AG04449 (cell line): ENCODE data around the gene SF3A1.

Experiments
- CTCF ChIA-PET: fragments of 350-600 bp; formaldehyde crosslinking; extraction: SDS; loops from one replicate; lab custom pipeline; 2021; ENCODE audit warnings: antibody characterized with exemption; lab: Yijun Ruan, JAX
- POLR2A ChIA-PET: fragments of 400-600, 350-600 bp; formaldehyde crosslinking; extraction: SDS; loops from one replicate; lab custom pipeline; 2020; ENCODE audit warnings: antibody characterized with exemption, inconsistent platforms; lab: Yijun Ruan, JAX
- DNase-seq: peaks from one replicate; pipeline ENCODE4 v3.0.0-alpha.2; 2010; ENCODE audit warnings: low read depth, low spot score
- H3K4me3 ChIP-seq: 2 replicates; pipeline ENCODE4 v1.5.1; 2011; ENCODE audit warnings: low read depth, mild to moderate bottlenecking, control low read depth, low read length
- CTCF ChIP-seq: IDR thresholded peaks from one replicate; pipeline ENCODE4 v1.5.1; 2011; ENCODE audit warnings: mild to moderate bottlenecking, moderate library complexity, low read length, control low read depth, inconsistent platforms; ENCODE audit not compliant: insufficient read depth; ENCODE audit errors: missing control alignments

Gene SF3A1

DNA sequence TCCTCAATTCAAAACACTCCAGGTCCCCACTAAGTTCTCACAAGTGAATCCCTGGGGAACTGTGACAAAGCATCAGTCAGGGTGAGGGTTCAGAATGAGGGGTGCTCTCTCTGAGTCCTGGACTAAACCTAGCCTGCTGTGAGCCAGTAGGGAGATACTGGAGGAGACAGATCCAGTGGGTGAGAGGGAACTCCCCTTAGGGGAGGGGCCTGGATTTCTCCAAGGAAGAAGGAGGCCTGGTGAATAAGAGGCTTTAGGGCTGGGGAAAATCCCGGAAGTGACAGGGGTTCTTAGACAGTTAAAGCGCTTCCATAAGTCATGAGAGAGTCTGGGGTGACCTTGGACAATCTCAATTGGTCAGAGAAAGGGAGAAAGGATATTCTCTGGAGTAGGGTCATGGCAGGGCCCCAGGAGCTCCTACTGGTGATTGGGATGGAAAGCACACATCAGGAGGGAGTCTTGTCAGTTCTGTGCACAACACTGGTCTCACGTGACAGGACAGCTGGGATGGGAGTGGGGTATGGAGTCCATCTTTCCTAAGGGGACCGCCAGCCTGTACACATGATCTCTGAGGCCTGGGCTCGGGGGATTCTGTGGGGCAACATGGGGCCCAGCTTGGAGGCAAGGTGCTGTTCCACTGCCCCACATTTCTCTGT lies 31.5 kb downstream of the SF3A1 start:
- DNase-seq, result peak; percentile 79
- TF ChIP-seq CTCF, result no peak
- CTCF ChIA-PET, result interaction anchor here (0.9 to 5.5 kb wide), 6 partner anchors 13 to 310 kb away, joined by 3 to 50 read pairs (median 10); partner anchors contain the start of genes CASTOR1 and RNF215
- H3K4me3 ChIP-seq, result peak overlapping the region; percentile 87
- POLR2A ChIA-PET, result interaction anchor here (1.2 to 2.0 kb wide), 3 partner anchors 15 to 99 kb away, joined by 5 to 8 read pairs (median 7); partner anchors contain the start of genes CCDC157 and SF3A1

- ChIA-PET POLR2A (interaction anchor here (1.2 to 1.7 kb wide), 2 partner anchors 14 to 100 kb away, joined by 5 to 7 read pairs; no protein-coding TSS in a partner anchor), CTCF (interaction anchor here (0.8 to 2.9 kb wide), 9 partner anchors 12 to 216 kb away, joined by 3 to 15 read pairs (median 7); partner anchors contain the start of genes CASTOR1 and RNF215)
- no peak for DNase-seq
- no peak for TF ChIP-seq CTCF
- H3K4me3 ChIP-seq, result peak overlapping the region; percentile 87
Measured at GRCh38 chr22:30324014-30324730, 32.5 kb downstream of the SF3A1 start.

GRCh38 chr22:30323246-30323645 lies 33.4 kb downstream of the SF3A1 start:
- TF ChIP-seq CTCF, result no peak
- CTCF ChIA-PET, result interaction anchor here (0.8 to 2.9 kb wide), 8 partner anchors 11 to 215 kb away, joined by 3 to 15 read pairs (median 8); partner anchors contain the start of genes CASTOR1 and RNF215

DNA sequence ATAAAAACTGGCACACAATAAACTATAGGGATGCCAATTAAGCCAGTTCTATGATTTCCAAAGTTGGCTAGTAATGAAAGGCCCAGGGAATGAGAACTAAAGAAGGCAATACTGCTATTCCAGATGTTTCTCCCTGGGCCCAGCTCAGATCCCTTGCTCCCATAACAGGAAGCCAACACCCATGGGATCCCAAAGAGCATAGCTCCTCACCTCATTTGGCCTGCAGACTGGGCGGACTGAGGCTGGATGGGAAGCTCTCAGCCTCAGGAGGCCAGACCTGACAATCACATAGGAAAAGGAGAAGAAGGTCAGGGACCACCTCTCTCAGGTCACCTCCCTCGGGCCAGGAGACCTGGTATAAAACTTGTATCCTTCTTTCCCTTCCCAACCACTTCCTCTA lies 35.2 kb downstream of the SF3A1 start:
- ChIA-PET POLR2A (no interaction called here), CTCF (interaction anchor here (1.4 to 1.9 kb wide), 3 partner anchors 9 to 35 kb away, joined by 4 to 7 read pairs (median 4); no protein-coding TSS in a partner anchor)
- DNase-seq, result no peak
- H3K4me3 ChIP-seq, result no peak overlapping the region
- TF ChIP-seq CTCF, result no peak

More at GRCh38 chr22:30323246-30323645, 33.4 kb downstream of the SF3A1 start:
- POLR2A ChIA-PET, result interaction anchor here (0.7 kb wide), 1 partner anchor 20 kb away, joined by 3 read pairs; no protein-coding TSS in a partner anchor
- DNase-seq, result no peak
- H3K4me3 ChIP-seq, result no peak overlapping the region

DNA sequence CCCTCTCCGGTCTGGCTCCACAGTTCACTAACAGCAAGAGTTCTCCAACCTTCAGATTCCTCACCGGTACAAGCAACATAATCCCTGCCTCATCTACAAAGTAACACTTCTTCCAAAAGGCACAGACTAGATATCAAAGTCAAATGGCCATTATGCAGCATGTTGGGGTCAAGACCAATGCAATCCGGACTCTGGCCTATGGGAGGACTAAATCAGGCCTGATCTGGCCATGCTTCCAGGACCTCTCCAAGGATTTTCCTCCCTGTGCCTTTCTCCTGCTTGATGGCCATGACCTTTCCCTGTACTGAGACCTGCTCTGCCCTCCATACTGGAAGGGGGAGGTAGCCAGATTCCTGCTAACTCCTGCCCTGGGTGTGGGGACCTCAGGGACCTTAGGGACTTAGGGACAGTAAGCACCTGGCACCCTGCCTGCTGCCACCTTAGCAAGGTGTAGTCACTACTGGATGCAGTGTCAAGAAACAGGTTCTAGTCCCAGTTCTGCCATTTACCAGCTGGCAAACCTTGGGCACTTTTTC lies 36.6 kb downstream of the SF3A1 start:
- TF ChIP-seq CTCF, result no peak
- ChIA-PET CTCF (interaction anchor here (0.6 to 1.9 kb wide), 3 partner anchors 7 to 37 kb away, joined by 3 to 7 read pairs (median 4); no protein-coding TSS in a partner anchor), POLR2A (interaction anchor here (0.6 kb wide), 1 partner anchor 85 kb away, joined by 3 read pairs; no protein-coding TSS in a partner anchor)
- DNase-seq, result no peak
- no peak overlapping the region for H3K4me3 ChIP-seq
